C4-2B (cell line): Measurements from ENCODE around the gene UBXN6.

Source experiments
- H3K27ac ChIP-seq: fragments of 450-650 bp; 2 replicates; pipeline ENCODE4 v1.5.1; 2017
- ZFX ChIP-seq: fragments of 450-650 bp; IDR thresholded peaks from 2 replicates; pipeline ENCODE4 v1.6.1; 2017
- TF ChIP-seq, protein P1 (sequence below): fragments of 450-650 bp; conservative IDR thresholded peaks from 2 replicates; pipeline ENCODE4 v1.5.1; 2017; ENCODE audit warnings: mild to moderate bottlenecking

The UBXN6 gene

DNA sequence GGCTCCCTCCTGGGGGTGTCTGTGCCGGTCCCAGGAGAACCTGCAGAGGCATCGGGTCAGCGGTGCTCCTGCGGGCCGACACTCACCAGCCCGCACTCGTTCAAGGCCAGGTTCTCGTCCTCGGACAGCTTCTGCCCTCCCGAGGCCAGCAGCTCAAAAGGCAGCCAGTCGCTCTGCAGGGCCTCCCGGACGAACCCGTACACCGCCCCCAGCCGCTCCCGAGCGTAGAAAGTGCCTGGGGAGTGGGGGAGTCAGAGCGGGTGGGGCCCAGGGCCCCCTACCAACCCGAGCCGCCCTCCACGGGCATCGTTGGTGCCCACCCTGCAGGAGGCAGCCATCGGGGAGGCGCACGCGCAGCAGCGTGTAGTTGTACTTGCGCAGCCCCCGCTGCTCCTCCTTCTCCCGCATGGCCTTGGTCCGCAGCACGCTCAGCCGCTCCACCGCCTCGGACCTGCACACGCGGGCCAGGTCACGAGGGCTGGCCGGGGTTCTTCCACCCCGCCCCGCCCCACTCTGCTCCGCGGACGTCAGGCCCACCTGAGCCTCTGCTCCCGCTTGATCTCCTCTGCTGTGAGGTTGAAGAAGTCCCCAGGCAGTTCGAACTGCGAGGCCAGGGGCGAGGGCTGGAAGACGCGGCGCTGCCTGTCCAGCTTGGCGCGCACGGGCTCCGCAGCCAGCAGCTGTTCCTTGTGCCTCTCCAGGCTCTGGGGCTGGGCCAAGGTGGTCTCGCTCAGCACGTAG lies 11.5 kb downstream of the UBXN6 start:
- H3K27ac ChIP-seq: no peak overlapping the region

DNA sequence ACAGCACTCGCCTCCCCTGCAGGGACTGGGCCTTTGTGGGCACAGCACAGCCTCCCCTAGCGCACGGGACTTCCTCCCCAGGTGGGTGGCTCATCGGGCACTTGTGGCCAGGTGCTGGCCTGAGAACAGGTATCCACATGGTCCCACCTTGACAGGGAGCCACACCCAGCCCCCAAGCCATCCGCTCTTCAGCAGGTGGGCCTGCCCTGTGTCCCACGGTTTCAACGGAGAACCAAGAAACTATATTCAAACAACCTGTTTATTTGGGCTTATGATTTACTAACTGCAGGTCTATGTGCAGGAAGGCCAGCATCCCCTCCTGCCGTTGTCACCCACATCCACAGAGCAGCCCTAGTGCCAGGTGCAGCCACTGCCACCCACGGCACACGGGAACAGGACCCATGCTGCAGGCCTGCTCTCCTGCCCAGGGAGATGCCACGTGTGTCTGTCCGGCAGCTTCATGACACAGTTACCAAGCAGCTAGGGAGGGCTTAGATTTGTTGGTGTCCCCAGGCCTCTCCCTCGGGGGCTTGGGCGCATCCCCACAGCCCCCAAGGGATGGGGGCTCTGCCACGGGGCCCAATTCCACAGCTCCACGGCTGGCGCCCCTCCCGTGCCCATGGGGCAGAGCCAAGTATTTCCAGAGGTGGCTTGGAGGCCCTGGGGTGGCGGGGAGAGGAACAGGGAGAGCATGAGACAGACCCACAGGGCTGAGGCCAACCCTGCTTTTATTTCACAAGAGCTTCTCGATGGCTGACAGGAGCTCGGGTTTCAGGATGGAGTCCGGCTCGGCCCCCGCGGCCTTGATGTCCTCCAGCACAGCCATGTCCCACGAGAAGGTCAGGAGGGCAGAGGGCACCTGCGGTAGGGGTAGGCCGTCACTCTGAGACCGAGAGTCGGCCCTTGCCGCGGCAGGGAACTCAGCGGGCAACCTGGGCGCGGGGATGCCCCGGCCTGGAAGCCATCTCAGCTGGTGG lies 12.5 kb downstream of the UBXN6 start:
- TF ChIP-seq ZFX: no peak
- TF ChIP-seq, protein P1, sequence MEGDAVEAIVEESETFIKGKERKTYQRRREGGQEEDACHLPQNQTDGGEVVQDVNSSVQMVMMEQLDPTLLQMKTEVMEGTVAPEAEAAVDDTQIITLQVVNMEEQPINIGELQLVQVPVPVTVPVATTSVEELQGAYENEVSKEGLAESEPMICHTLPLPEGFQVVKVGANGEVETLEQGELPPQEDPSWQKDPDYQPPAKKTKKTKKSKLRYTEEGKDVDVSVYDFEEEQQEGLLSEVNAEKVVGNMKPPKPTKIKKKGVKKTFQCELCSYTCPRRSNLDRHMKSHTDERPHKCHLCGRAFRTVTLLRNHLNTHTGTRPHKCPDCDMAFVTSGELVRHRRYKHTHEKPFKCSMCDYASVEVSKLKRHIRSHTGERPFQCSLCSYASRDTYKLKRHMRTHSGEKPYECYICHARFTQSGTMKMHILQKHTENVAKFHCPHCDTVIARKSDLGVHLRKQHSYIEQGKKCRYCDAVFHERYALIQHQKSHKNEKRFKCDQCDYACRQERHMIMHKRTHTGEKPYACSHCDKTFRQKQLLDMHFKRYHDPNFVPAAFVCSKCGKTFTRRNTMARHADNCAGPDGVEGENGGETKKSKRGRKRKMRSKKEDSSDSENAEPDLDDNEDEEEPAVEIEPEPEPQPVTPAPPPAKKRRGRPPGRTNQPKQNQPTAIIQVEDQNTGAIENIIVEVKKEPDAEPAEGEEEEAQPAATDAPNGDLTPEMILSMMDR: no peak
- H3K27ac ChIP-seq: no peak overlapping the region

More for the DNA sequence above, 11.5 kb downstream of the UBXN6 start:
- TF ChIP-seq, protein P1: no peak
- TF ChIP-seq ZFX: no peak

DNA sequence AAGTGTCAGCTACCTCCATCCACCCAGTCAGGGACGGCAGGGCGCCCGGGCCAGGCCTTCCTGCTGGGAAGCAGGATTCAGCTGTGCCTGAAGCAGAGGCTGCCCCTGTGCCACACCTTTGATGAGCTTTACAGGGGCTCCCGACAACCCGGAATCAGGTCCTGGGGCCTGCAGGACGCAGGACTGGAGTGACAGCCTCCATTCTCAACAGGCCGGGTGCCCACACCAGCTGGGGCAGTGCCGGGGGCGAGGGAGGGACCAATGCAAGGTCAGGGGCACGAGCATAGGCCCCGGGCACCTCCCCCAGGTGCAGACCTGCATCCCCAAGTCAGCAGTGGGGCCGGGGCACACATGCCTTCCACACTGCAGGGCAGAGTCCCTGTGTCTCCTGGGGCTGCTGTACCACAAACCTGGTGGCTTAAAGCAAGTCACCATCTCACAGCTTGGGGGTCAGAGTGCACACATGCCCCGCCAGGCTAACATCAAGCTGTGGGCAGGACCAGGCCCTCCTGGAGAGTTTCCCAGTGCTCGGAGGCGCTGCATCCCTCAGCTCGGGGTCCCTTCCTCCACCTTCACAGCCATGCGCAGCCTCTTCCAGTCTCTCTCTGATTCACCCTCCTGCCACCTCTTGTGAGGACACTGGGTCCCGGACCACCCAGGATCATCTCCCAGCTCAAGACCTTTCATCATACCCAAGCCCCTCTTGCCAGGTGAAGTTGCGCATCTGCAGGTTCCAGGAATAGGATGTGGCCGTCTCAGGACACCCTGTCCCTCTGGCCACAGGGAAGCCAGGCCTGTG lies 13.4 kb downstream of the UBXN6 start:
- H3K27ac ChIP-seq: no peak overlapping the region
- no peak for TF ChIP-seq ZFX
- TF ChIP-seq, protein P1: no peak

DNA sequence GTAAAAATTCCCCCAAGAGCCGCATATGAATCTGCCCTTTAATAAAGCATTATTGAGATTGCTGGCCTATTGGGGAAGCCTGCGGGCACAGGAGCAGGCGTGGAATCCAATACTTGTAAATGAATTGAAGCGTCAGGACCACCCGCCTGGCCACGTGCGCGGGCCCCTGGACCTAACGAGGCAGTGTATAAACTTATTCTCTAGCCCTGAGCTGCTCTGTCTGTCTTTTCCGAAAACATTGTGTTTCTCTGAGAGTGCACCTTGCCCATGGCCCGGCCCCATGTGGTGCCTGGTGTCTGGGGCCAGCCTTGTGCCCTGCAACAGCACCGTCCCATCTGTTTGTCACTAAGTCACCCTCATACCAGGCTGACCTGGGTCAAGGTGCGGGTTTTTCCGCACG lies 14.4 kb downstream of the UBXN6 start:
- H3K27ac ChIP-seq: no peak overlapping the region
- TF ChIP-seq, protein P1: no peak
- TF ChIP-seq ZFX: no peak

DNA sequence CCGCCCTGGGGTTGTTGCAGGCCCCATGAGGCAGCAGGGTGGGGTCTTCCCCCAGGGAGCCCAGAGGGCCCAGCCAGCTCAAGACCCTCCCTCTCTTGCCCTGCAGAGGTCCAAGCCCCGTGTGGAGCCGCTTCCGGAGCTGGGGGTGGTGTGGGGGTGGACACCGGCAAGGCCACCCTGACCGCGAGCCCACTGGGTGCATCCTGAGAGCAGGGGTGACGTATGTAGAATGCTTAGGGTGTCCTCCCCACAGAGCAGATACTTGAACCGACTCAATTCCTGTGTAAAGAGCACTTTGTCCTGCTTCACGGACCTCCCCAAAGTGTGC lies 14.8 kb downstream of the UBXN6 start:
- no peak overlapping the region for H3K27ac ChIP-seq

DNA sequence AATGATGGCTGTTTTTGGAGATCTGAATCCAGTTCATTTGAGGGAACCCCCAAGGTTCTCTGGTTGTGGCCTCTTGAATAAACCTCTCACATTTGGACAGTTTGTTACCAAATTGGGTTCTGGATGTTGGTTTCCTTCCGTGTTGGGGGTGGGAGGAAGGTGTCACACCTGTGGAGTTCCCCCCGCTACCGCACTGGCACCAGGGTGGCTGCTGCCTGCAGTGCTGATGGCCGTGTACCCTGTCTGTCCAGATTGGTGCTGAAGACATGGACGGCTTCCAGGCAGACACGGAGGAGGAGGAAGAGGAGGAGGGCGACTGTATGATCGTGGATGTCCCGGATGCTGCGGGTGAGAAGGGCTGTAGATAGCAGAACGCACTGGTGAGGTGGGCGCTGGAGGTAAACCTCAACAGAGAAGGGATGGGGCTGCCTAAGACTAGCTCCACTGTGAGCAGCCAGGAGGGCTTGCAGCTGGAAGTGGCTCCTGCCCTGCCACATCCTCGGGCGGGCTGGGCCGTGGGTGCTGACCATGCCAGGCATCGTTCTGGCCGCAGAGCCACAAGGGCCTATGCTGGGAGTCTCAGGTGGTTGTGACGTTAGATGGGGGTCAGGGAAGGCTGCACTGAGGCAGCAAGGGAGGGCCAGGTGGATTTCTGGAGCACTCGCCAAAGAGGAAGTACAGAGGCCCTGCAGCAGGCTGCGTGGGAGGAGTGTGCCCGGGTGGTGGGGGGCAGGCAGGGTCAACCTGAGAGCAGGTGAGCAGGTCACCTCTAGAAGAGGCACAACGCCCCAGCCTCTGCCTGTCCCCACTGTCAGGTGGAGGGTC lies 15.4 kb downstream of the UBXN6 start:
- TF ChIP-seq ZFX: no peak
- TF ChIP-seq, protein P1: no peak
- no peak overlapping the region for H3K27ac ChIP-seq

More for the DNA sequence above, 14.8 kb downstream of the UBXN6 start:
- TF ChIP-seq, protein P1: no peak
- no peak for TF ChIP-seq ZFX
